HEK293 (cell line): Measurements from ENCODE around the gene PRKAG2.

ENCODE experiments used
- ZNF544 ChIP-seq: fragments of 450-650 bp; formaldehyde crosslinking; IDR thresholded peaks from 2 replicates; pipeline ENCODE4 v1.5.0; 2017; ENCODE audit warnings: missing biosample characterization, missing genetic modification characterization
- TF ChIP-seq, protein P1 (sequence below): fragments of 450-650 bp; formaldehyde crosslinking; IDR thresholded peaks from 2 replicates; pipeline ENCODE4 v1.5.1; 2016; ENCODE audit warnings: missing biosample characterization, missing genetic modification characterization
- TF ChIP-seq, protein P2 (sequence below): fragments of 450-650 bp; formaldehyde crosslinking; IDR thresholded peaks from 2 replicates; pipeline ENCODE4 v1.5.1; 2016; ENCODE audit warnings: missing biosample characterization, missing genetic modification characterization
- TF ChIP-seq, protein P3 (sequence below): fragments of 450-650 bp; formaldehyde crosslinking; IDR thresholded peaks from 2 replicates; pipeline ENCODE4 v1.5.1; 2016; ENCODE audit warnings: missing biosample characterization, missing genetic modification characterization

DNA sequence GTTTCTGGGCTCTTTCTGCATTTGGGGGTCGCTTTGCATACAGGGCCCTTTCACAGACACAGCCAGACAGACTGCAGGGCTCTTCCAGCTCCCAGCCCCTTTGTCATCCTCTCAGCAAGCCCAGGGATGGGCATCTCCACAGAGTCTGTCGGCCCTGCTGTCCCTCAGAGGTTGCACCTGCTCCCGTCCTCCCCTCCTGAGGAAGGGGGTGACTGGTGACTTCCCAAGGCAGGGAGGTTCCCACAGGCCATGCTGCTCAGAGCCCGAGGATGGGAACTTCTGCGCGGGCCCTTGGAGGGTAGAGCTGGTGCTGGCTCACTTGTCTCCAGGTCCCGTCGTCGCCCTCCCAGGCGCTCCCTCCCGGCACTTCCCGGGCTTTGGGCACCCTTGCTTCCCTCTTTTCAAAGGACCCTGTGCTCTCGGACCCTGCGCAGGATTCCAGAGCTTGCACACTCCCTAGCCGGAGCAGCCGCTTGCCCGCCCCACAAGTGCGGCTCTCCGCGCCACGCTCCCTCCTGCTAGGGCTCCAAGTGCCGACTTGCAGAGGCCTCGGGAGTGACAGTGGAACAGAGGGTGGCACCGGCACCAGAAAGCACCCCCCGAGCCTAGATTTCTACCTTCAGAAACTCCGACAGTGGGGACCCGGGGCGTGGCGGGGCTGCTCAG lies 152.5 kb downstream of the PRKAG2 start:
- TF ChIP-seq, protein P1, sequence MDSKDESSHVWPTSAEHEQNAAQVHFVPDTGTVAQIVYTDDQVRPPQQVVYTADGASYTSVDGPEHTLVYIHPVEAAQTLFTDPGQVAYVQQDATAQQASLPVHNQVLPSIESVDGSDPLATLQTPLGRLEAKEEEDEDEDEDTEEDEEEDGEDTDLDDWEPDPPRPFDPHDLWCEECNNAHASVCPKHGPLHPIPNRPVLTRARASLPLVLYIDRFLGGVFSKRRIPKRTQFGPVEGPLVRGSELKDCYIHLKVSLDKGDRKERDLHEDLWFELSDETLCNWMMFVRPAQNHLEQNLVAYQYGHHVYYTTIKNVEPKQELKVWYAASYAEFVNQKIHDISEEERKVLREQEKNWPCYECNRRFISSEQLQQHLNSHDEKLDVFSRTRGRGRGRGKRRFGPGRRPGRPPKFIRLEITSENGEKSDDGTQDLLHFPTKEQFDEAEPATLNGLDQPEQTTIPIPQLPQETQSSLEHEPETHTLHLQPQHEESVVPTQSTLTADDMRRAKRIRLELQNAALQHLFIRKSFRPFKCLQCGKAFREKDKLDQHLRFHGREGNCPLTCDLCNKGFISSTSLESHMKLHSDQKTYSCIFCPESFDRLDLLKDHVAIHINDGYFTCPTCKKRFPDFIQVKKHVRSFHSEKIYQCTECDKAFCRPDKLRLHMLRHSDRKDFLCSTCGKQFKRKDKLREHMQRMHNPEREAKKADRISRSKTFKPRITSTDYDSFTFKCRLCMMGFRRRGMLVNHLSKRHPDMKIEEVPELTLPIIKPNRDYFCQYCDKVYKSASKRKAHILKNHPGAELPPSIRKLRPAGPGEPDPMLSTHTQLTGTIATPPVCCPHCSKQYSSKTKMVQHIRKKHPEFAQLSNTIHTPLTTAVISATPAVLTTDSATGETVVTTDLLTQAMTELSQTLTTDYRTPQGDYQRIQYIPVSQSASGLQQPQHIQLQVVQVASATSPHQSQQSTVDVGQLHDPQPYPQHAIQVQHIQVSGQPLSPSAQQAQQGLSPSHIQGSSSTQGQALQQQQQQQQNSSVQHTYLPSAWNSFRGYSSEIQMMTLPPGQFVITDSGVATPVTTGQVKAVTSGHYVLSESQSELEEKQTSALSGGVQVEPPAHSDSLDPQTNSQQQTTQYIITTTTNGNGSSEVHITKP (tag by site-specific recombination) = no peak
- TF ChIP-seq, protein P2, sequence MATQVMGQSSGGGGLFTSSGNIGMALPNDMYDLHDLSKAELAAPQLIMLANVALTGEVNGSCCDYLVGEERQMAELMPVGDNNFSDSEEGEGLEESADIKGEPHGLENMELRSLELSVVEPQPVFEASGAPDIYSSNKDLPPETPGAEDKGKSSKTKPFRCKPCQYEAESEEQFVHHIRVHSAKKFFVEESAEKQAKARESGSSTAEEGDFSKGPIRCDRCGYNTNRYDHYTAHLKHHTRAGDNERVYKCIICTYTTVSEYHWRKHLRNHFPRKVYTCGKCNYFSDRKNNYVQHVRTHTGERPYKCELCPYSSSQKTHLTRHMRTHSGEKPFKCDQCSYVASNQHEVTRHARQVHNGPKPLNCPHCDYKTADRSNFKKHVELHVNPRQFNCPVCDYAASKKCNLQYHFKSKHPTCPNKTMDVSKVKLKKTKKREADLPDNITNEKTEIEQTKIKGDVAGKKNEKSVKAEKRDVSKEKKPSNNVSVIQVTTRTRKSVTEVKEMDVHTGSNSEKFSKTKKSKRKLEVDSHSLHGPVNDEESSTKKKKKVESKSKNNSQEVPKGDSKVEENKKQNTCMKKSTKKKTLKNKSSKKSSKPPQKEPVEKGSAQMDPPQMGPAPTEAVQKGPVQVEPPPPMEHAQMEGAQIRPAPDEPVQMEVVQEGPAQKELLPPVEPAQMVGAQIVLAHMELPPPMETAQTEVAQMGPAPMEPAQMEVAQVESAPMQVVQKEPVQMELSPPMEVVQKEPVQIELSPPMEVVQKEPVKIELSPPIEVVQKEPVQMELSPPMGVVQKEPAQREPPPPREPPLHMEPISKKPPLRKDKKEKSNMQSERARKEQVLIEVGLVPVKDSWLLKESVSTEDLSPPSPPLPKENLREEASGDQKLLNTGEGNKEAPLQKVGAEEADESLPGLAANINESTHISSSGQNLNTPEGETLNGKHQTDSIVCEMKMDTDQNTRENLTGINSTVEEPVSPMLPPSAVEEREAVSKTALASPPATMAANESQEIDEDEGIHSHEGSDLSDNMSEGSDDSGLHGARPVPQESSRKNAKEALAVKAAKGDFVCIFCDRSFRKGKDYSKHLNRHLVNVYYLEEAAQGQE (tag by site-specific recombination) = no peak
- TF ChIP-seq, protein P3, sequence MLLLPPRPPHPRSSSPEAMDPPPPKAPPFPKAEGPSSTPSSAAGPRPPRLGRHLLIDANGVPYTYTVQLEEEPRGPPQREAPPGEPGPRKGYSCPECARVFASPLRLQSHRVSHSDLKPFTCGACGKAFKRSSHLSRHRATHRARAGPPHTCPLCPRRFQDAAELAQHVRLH = no peak
- TF ChIP-seq ZNF544 (tag by site-specific recombination) = no peak
